Measurements from ENCODE around the gene RNF123. TPM values are rescaled to one million over a fixed set of nuclear protein-coding genes. Genes with fewer than 3 reads are reported as not detected.
A peak's percentile ranks its signal among the peaks of the same experiment; 100 is the strongest.
"Not testable (repeated sequence)": the region's sequence is repeated elsewhere in the genome, so short reads cannot be mapped to it uniquely, and the experiment has no call there.

RNF123 gene
- total RNA-seq, 4 donors from 2014 or later, result 23.4 to 36.2 (median 31.5) TPM

GRCh38 chr3:49745986-49746385 lies 56.6 kb downstream of the RNF123 start:
- no peak for DNase-seq (ENCODE audit: extremely low spot score)
- TF ChIP-seq POLR2AphosphoS5 (IDR thresholded peaks at IDR 0.05), result peak in 1 of 2 donors; percentile 8
- TF ChIP-seq POLR2A (IDR thresholded peaks at IDR 0.05; ENCODE audit: low read depth), result no peak
- peak in 1 of 3 experiments; percentile 15 for TF ChIP-seq CTCF (IDR thresholded peaks at IDR 0.05)
- H3K4me3 ChIP-seq, result no peak overlapping the region
- H3K36me3 ChIP-seq, result peaks cover 0 to 40% (median 31%) of the 10 kb centered on the region in 4 donors
- WGBS, result 55% methylated on average over 2 of the region's 2 CpGs
- H3K27ac ChIP-seq (replicated peaks in 1 of 4), result no peak overlapping the region
- no peaks in the 10 kb centered on the region for H3K9me3 ChIP-seq
- intact Hi-C loops (cut with DNase I), result no loop called here
- no peaks in the 10 kb centered on the region for H3K27me3 ChIP-seq
- peaks cover 0 to 25% (median 21%) of the 10 kb centered on the region in 4 donors for H3K4me1 ChIP-seq

GRCh38 chr3:49747792-49748480 lies 58.6 kb downstream of the RNF123 start:
- no peaks in the 10 kb centered on the region for H3K27me3 ChIP-seq
- peaks cover 0 to 32% (median 25%) of the 10 kb centered on the region in 4 donors for H3K36me3 ChIP-seq
- TF ChIP-seq POLR2A (IDR thresholded peaks at IDR 0.05; ENCODE audit: low read depth), result no peak
- TF ChIP-seq EP300 (IDR thresholded peaks at IDR 0.05), result no peak
- no peak for TF ChIP-seq CTCF (IDR thresholded peaks at IDR 0.05)
- TF ChIP-seq POLR2AphosphoS5 (IDR thresholded peaks at IDR 0.05), result peak in 1 of 2 donors; percentile 17
- peaks cover 0 to 25% (median 22%) of the 10 kb centered on the region in 4 donors for H3K4me1 ChIP-seq
- H3K9me3 ChIP-seq, result no peaks in the 10 kb centered on the region
- H3K4me3 ChIP-seq, result no peak overlapping the region
- WGBS, result 85% methylated on average over 13 of the region's 13 CpGs
- no peak overlapping the region for H3K27ac ChIP-seq (replicated peaks in 1 of 4)
- DNase-seq (ENCODE audit: extremely low spot score), result no peak
- intact Hi-C loops (cut with DNase I), result no loop called here

DNA sequence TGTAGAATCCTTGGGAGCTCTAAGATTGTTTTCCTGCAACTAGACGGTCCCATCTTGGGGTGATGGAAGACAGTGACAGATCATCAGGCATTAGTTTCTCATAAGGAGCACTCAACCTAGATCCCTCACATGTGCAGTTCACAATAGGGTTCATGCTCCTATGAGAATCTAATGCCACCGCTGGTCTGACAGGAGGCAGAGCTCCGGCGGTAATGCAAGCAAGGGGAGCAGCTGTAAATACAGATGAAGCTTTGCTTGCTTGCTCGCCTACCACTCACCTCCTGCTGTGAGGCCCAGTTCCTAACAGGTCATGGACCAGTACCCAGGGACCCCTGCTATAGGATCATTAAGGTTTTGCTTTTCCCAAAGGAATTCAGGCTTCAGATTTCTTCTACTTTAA lies 59.5 kb downstream of the RNF123 start:
- Histone ChIP-seq H3K4me1 (peaks cover 6 to 32% (median 26%) of the 10 kb centered on the region in 4 donors), H3K36me3 (peaks cover 0 to 27% (median 19%) of the 10 kb centered on the region in 4 donors)
- WGBS, result 93% methylated on average over 3 of the region's 5 CpGs

GRCh38 chr3:49750056-49750455 lies 60.7 kb downstream of the RNF123 start:
- Histone ChIP-seq H3K27ac (replicated peaks in 1 of 4) (no peak overlapping the region), H3K4me3 (no peak overlapping the region), H3K27me3 (no peaks in the 10 kb centered on the region), H3K36me3 (peaks cover 0 to 26% (median 17%) of the 10 kb centered on the region in 4 donors), H3K4me1 (peaks cover 15 to 40% (median 35%) of the 10 kb centered on the region in 4 donors), H3K9me3 (no peaks in the 10 kb centered on the region)
- no peak for TF ChIP-seq CTCF (IDR thresholded peaks at IDR 0.05)
- no peak for TF ChIP-seq POLR2A (IDR thresholded peaks at IDR 0.05; ENCODE audit: low read depth)
- no peak for TF ChIP-seq POLR2AphosphoS5 (IDR thresholded peaks at IDR 0.05)
- TF ChIP-seq EP300 (IDR thresholded peaks at IDR 0.05), result no peak
- no peak for DNase-seq (ENCODE audit: extremely low spot score)
- WGBS, result 92% methylated on average over 4 of the region's 4 CpGs
- intact Hi-C loops (cut with DNase I), result no loop called here

More for the DNA sequence above, 59.5 kb downstream of the RNF123 start:
- intact Hi-C loops (cut with DNase I); H3K9me3 ChIP-seq; H3K4me3 ChIP-seq; H3K27ac ChIP-seq (replicated peaks in 1 of 4); H3K27me3 ChIP-seq; DNase-seq (ENCODE audit: extremely low spot score): not testable (repeated sequence)

DNA sequence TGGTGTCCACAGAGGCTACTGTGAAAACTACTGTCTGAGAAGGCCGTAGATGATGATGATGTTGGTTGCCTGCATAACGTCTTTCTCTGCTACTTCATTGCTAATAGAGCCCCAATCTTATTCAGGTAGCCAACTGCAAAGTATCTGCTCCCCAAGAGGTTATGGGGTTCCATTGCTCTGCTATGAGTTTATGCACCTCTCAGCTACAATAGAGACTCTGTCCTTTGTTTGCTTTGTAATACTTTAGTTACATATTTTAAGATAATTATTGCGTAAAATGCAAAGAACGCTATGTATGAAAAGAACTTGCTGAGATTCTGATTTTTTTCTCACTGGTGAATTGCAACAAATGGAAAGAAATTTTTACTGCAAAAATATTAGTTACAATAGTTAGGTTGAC lies 62.1 kb downstream of the RNF123 start:
- Histone ChIP-seq H3K4me3 (no peak overlapping the region), H3K9me3 (no peaks in the 10 kb centered on the region), H3K27me3 (no peaks in the 10 kb centered on the region), H3K4me1 (peaks cover 24 to 39% (median 31%) of the 10 kb centered on the region in 4 donors), H3K36me3 (peaks cover 0 to 19% (median 14%) of the 10 kb centered on the region in 4 donors), H3K27ac (replicated peaks in 1 of 4) (no peak overlapping the region)
- DNase-seq (ENCODE audit: extremely low spot score), result no peak
- intact Hi-C loops (cut with DNase I), result no loop called here
- WGBS, result 97% methylated on average over 4 of the region's 4 CpGs
- TF ChIP-seq CTCF (IDR thresholded peaks at IDR 0.05), result no peak
- TF ChIP-seq POLR2AphosphoS5 (IDR thresholded peaks at IDR 0.05), result no peak
- no peak for TF ChIP-seq EP300 (IDR thresholded peaks at IDR 0.05)
- no peak for TF ChIP-seq POLR2A (IDR thresholded peaks at IDR 0.05; ENCODE audit: low read depth)

Data from esophagus muscularis mucosa (tissue), 4 donors.